Dermis blood vessel endothelial cell (primary cell): ENCODE results near the gene SMNDC1. TPM values are rescaled to one million over a fixed set of nuclear protein-coding genes. Genes with fewer than 3 reads are reported as not detected.

ENCODE experiments used
- DNase-seq: peaks from one replicate; pipeline ENCODE4 v3.0.0; 2010
- total RNA-seq: library from RNA; depleted of rRNA; stranded (reverse); fragments of >200 nt; gene quantifications from 2 replicates; pipeline ENCODE4 v1.2.3, GENCODE V29; 2014

SMNDC1 gene
- total RNA-seq, 1 donor from 2014 or later = 11.9 TPM

GRCh38 chr10:110327262-110327914 lies 22.7 kb upstream of the SMNDC1 start:
- no peak for DNase-seq

- DNase-seq = peak; percentile 75
Observed at GRCh38 chr10:110326351-110327032, 21.8 kb upstream of the SMNDC1 start.

GRCh38 chr10:110324805-110325280 lies 20.1 kb upstream of the SMNDC1 start:
- DNase-seq = peak; percentile 41

GRCh38 chr10:110324201-110324804 lies 19.6 kb upstream of the SMNDC1 start:
- DNase-seq = peak; percentile 50

- DNase-seq = peak; percentile 22
Observed at GRCh38 chr10:110323503-110323902, 18.8 kb upstream of the SMNDC1 start.

- DNase-seq = no peak
Observed at GRCh38 chr10:110321869-110322620, 17.3 kb upstream of the SMNDC1 start.

- DNase-seq = no peak
Observed at GRCh38 chr10:110317866-110318850, 13.4 kb upstream of the SMNDC1 start.

- no peak for DNase-seq
Observed at GRCh38 chr10:110313674-110314073, 9.0 kb upstream of the SMNDC1 start.

- no peak for DNase-seq
Observed at GRCh38 chr10:110312206-110312605, 7.5 kb upstream of the SMNDC1 start.

- DNase-seq = peak; percentile 83
Observed at GRCh38 chr10:110311357-110311949, 6.7 kb upstream of the SMNDC1 start.

GRCh38 chr10:110310741-110311140 lies 6.0 kb upstream of the SMNDC1 start:
- peak; percentile 91 for DNase-seq

- peak; percentile 70 for DNase-seq
Observed at GRCh38 chr10:110307805-110308204, 3.1 kb upstream of the SMNDC1 start.

GRCh38 chr10:110306452-110306768 lies 1.7 kb upstream of the SMNDC1 start:
- no peak for DNase-seq

GRCh38 chr10:110305767-110306451 lies 1.2 kb upstream of the SMNDC1 start:
- peak; percentile 97 for DNase-seq

- no peak for DNase-seq
Observed at GRCh38 chr10:110304394-110304779, 333 bp downstream of the SMNDC1 start.

GRCh38 chr10:110303681-110304080 lies 1.0 kb downstream of the SMNDC1 start:
- no peak for DNase-seq

- no peak for DNase-seq
Observed at GRCh38 chr10:110300486-110300986, 4.2 kb downstream of the SMNDC1 start.

- no peak for DNase-seq
Observed at GRCh38 chr10:110296966-110297365, 7.8 kb downstream of the SMNDC1 start.

GRCh38 chr10:110286841-110287240 lies 17.9 kb downstream of the SMNDC1 start:
- no peak for DNase-seq

GRCh38 chr10:110285501-110285900 lies 19.2 kb downstream of the SMNDC1 start:
- DNase-seq = no peak

GRCh38 chr10:110284262-110284661 lies 20.5 kb downstream of the SMNDC1 start:
- no peak for DNase-seq
